ENCODE measurements around the gene SLC27A6. TPM values are rescaled to one million over a fixed set of nuclear protein-coding genes. Genes with fewer than 3 reads are reported as not detected.
"Not testable (repeated sequence)": the region's sequence is repeated elsewhere in the genome, so short reads cannot be mapped to it uniquely, and the experiment has no call there.

SLC27A6 gene
- total RNA-seq, 1 experiment from 2014 or later = not detected

GRCh38 chr5:128979761-128980160 lies 14.5 kb downstream of the SLC27A6 start:
- DNase-seq (ENCODE audit: low read depth, low spot score) = no peak
- in situ Hi-C loops (cut with HindIII; ENCODE audit: low pct_unique_long_range_greater_than_20kb, low sequenced_read_pairs) = no loop called here

DNA sequence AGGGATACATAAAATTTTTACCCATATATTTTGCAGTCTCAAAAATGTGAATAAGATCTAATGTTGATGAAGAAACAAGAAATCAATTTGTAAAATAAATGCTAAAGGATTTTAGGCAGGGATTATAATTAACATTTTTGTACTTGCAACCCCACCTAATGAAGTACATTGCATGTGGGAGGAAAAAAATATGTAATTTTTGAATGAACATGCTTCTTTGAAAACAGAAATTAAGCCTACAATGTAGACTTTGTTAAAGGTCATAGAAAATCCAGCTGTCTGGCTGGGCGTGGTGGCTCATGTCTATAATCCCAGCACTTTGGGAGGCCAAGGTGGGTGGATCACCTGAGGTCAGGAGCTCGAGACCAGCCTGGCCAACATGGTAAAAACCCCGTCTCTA lies 15.6 kb downstream of the SLC27A6 start:
- in situ Hi-C loops (cut with HindIII; ENCODE audit: low pct_unique_long_range_greater_than_20kb, low sequenced_read_pairs) = no loop called here
- DNase-seq (ENCODE audit: low read depth, low spot score) = no peak

- in situ Hi-C loops (cut with HindIII; ENCODE audit: low pct_unique_long_range_greater_than_20kb, low sequenced_read_pairs) = no loop called here
- no peak for DNase-seq (ENCODE audit: low read depth, low spot score)
Observed at GRCh38 chr5:128984480-128984879, 19.2 kb downstream of the SLC27A6 start.

DNA sequence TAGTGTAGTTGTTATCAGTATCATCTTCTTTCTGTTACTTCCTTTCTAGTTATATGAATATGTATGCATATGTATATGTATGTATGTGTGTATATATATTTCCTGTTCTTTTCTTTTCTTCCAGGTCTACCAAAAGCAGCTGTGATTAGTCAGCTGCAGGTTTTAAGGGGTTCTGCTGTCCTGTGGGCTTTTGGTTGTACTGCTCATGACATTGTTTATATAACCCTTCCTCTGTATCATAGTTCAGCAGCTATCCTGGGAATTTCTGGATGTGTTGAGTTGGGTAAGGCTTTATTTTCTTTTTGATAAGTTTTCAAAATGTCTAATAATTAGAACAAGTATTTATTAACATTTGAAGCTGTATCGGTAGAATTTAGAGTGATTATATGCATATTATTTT lies 23.2 kb downstream of the SLC27A6 start:
- no peak for DNase-seq (ENCODE audit: low read depth, low spot score)
- in situ Hi-C loops (cut with HindIII; ENCODE audit: low pct_unique_long_range_greater_than_20kb, low sequenced_read_pairs) = no loop called here

- in situ Hi-C loops (cut with HindIII; ENCODE audit: low pct_unique_long_range_greater_than_20kb, low sequenced_read_pairs) = no loop called here
- no peak for DNase-seq (ENCODE audit: low read depth, low spot score)
Observed at GRCh38 chr5:129001841-129002526, 36.7 kb downstream of the SLC27A6 start.

DNA sequence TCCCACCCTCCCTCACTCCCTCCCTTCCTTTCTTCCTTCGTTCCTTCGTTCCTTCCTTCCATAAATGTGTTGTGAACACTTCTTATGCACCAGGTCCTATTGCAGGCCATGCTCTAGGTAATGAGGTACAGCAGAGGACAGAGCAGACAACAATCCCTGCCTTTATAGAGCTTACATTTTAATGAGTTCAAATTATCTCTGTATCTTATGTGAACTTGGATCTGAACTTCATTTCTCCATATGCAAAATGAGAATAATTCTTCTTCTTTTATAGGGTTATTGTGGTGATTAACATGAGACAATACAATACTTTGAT lies 37.2 kb downstream of the SLC27A6 start:
- in situ Hi-C loops (cut with HindIII; ENCODE audit: low pct_unique_long_range_greater_than_20kb, low sequenced_read_pairs) = no loop called here
- DNase-seq (ENCODE audit: low read depth, low spot score) = no peak

DNA sequence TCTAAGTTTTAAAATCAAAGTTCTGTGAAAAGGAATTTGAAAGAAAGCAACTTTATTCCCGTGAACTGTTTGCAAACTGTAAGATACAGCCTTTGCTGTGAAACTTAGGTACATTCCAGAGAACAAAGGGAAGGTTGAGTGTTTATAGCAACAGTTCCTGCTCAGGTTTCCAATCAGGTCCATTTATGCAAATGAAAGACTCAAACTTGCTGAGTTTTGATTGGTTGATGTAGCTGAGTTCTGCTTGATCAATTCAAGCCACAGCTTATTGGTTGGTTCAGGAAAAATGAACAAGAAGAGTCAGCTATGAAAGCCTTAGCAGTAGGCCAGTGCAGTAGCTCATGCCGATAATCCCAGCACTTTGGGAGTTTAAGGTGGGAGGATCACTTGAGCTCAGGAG lies 37.9 kb downstream of the SLC27A6 start:
- DNase-seq (ENCODE audit: low read depth, low spot score) = no peak

DNA sequence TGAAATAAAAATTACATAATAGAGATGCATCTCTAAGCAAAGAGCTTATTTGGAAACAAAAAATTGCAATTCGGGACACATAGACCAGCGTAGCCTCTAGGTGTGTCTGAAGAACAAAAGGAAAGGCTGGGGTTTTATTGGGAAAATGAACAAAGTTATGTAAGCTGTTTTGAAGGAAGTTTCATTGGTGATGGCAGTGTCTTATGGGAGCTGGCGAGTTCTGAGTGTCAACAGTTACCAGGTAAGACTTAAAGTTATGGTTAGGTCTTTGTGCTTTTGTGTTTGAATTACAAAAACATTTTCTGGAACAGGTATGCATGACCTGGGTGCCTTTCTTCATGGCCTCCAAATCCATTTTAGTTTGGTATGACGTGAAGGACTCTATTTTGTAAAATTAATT lies 48.9 kb downstream of the SLC27A6 start:
- in situ Hi-C loops (cut with HindIII; ENCODE audit: low pct_unique_long_range_greater_than_20kb, low sequenced_read_pairs) = no loop called here
- no peak for DNase-seq (ENCODE audit: low read depth, low spot score)

More for the DNA sequence above, 37.9 kb downstream of the SLC27A6 start:
- in situ Hi-C loops (cut with HindIII; ENCODE audit: low pct_unique_long_range_greater_than_20kb, low sequenced_read_pairs) = no loop called here

DNA sequence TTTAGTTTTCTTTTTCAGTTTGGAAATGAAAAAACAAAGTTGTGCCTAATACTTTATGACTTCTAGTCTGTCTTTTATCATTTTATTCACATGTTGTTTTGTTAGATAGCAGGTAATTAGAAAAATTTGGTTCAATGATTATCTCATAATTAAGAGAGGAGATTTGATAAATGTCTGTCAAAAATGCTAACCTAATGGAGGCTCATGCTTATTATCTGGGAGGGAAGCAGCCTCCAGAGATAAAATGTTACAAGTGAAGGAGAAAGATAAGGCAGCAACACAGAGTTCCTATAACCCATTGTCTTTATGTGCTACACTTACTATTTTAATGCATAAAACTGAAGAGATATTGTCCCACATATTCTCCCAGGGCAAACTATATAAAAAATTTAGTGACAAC lies 53.5 kb downstream of the SLC27A6 start:
- in situ Hi-C loops (cut with HindIII; ENCODE audit: low pct_unique_long_range_greater_than_20kb, low sequenced_read_pairs) = no loop called here
- no peak for DNase-seq (ENCODE audit: low read depth, low spot score)

GRCh38 chr5:129019401-129019908 lies 54.2 kb downstream of the SLC27A6 start:
- DNase-seq (ENCODE audit: low read depth, low spot score) = no peak
- in situ Hi-C loops (cut with HindIII; ENCODE audit: low pct_unique_long_range_greater_than_20kb, low sequenced_read_pairs) = no loop called here

DNA sequence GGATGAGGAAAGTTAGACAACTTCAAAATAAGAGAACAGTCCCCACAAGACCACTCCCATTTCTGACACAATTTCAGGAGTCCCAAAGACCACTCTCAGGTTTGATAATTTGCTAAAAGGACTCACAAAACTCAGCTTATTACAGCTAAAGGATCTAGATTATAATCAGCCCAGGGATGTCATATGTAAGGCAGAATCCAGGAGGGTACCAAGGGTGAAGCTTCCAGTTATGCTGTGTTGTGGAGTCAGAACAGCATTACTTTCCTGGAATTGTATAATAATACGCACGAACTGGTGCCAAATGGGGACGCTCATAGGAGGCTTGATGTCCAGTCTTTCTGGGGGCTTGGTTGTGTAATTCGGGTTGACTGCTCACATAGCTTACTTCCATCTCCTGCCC lies 55.4 kb downstream of the SLC27A6 start:
- in situ Hi-C loops (cut with HindIII; ENCODE audit: low pct_unique_long_range_greater_than_20kb, low sequenced_read_pairs) = no loop called here

DNA sequence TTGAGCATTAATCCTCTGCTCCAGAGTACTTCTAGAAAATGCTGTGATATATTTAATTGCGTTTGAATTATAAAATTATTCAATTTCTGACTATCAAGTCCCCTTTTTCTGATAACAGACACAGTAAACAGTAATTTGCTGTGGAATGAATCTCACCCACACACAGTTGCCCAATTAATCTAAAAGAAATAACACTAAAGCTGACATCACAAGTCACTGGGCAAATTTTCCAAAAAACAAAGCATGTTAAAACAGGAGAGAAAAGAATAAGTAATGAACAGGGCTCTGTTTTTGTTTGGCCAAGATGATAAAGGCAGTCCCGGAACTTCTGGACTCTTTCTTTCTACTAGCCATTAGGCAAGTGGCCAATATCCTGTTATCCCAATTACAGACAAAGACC lies 56.5 kb downstream of the SLC27A6 start:
- no peak for DNase-seq (ENCODE audit: low read depth, low spot score)
- in situ Hi-C loops (cut with HindIII; ENCODE audit: low pct_unique_long_range_greater_than_20kb, low sequenced_read_pairs) = no loop called here

More for the DNA sequence above, 55.4 kb downstream of the SLC27A6 start:
- DNase-seq (ENCODE audit: low read depth, low spot score) = no peak

DNA sequence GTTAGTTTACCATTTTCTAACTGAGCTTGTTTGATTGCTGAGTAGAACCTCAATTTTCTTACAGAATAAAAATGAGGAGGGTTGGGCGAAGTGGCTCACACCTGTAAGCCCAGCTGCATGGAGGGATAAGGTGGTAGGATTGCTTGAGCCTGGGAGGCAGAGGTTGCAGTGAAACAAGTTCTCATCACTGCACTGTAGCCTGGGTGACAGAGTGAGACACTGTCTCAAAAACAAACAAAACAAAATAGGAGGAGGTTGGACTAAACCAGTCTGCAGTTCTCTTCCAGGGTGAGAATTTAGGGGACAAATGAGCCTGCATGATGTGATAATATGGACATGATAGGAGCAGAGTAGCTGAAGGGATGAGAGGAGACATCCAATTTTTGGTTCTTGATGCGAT lies 57.3 kb downstream of the SLC27A6 start:
- no peak for DNase-seq (ENCODE audit: low read depth, low spot score)
- in situ Hi-C loops (cut with HindIII; ENCODE audit: low pct_unique_long_range_greater_than_20kb, low sequenced_read_pairs) = no loop called here

DNA sequence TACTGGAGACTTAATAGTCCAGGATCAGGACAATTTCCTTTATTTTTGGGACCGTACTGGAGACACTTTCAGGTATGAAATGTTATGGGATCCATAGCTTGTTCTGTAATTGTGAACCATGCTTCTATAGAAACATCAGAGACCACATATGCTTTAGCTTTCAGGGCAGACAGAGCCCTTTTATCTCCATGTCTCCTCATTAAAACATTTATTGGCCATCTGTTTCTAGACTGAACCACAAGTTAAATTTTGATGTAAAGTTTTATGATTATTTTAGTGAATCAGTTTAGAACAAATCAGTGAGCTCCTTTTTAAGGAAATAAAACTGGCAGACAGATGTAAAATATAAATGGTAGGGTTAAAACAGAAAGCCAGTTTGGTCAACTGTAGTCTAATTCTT lies 62.0 kb downstream of the SLC27A6 start:
- in situ Hi-C loops (cut with HindIII; ENCODE audit: low pct_unique_long_range_greater_than_20kb, low sequenced_read_pairs) = no loop called here

GRCh38 chr5:129031886-129032683 lies 66.8 kb downstream of the SLC27A6 start:
- no peak for DNase-seq (ENCODE audit: low read depth, low spot score)
- in situ Hi-C loops (cut with HindIII; ENCODE audit: low pct_unique_long_range_greater_than_20kb, low sequenced_read_pairs) = no loop called here

More for the DNA sequence above, 62.0 kb downstream of the SLC27A6 start:
- DNase-seq (ENCODE audit: low read depth, low spot score) = no peak

DNA sequence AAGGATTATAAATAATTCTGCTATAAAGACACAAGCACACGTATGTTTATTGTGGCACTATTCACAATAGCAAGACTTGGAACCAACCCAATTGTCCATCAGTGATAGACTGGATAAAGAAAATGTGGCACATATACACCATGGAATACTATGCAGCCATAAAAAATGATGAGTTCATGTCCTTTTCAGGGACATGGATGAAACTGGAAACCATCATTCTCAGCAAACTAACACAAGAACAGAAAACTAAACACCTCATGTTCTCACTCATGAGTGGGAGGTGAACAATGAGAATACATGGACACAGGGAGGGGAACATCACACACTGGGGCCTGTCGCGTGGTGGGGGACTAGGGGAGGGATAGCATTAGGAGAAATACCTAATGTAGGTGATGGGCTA lies 71.0 kb downstream of the SLC27A6 start:
- DNase-seq (ENCODE audit: low read depth, low spot score); in situ Hi-C loops (cut with HindIII; ENCODE audit: low pct_unique_long_range_greater_than_20kb, low sequenced_read_pairs): not testable (repeated sequence)

DNA sequence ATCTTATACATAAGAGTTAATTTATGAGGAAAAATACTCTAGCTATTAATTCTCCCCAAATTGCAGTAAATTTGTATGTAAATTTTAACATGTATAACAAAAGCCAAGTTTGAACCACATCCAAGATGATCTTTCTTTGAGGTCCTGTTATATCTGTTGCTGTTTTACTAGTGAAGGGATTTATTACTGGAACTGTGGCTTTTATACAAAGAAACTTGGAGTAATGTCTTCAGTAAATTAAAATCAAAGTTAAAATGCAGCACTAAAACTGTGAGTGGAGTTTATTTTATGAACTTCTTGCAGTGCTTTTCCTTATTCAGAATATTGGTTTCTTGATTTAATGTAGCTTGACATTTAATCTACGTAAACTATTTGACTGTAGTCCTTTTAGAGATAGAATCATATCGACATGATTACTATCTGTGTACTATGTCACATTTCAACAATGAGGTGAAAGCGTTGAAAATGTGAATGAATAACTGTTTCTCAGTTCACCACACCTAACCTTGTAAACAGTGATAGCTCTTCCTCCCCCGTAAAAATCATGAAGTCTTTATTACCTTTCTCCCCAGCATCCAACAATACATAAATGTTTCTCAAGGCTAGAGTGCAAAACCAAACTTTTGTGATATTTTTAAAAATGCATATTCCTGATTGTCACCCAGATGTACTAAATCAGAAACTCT lies 76.1 kb downstream of the SLC27A6 start:
- in situ Hi-C loops (cut with HindIII; ENCODE audit: low pct_unique_long_range_greater_than_20kb, low sequenced_read_pairs) = no loop called here
- no peak for DNase-seq (ENCODE audit: low read depth, low spot score)

- no peak for DNase-seq (ENCODE audit: low read depth, low spot score)
- in situ Hi-C loops (cut with HindIII; ENCODE audit: low pct_unique_long_range_greater_than_20kb, low sequenced_read_pairs) = no loop called here
Observed at GRCh38 chr5:129042306-129042705, 77.0 kb downstream of the SLC27A6 start.
